DND-41 (cell line): Measurements from ENCODE around the gene CAMSAP2.

Experiments used
- ATAC-seq: fragments of 200-7000 bp; cut with Tn5 transposase; 3 replicates; pipeline ENCODE4 v1.9.1; 2021; ENCODE audit warnings: low read depth; ENCODE audit not compliant: insufficient read depth
- DNase-seq: peaks from one replicate; pipeline ENCODE4 v3.0.0-alpha.2; 2020
- H2AFZ ChIP-seq: 2 replicates; pipeline ENCODE4 v1.6.0; 2012; ENCODE audit warnings: low read depth, low read length
- H3K27ac ChIP-seq: 2 replicates; pipeline ENCODE4 v1.5.1; 2012; ENCODE audit warnings: low read length, inconsistent platforms
- H3K27me3 ChIP-seq: fragments of 200-600 bp; sonication (generic); 2 replicates; pipeline ENCODE4 v1.6.0; 2012; ENCODE audit warnings: low read length, mild to moderate bottlenecking, inconsistent platforms; ENCODE audit not compliant: insufficient read depth, poor library complexity
- H3K36me3 ChIP-seq: 2 replicates; pipeline ENCODE4 v1.5.1; 2012; ENCODE audit warnings: low read length, inconsistent platforms; ENCODE audit not compliant: insufficient read depth
- H3K4me1 ChIP-seq: 2 replicates; pipeline ENCODE4 v1.5.1; 2012; ENCODE audit warnings: mild to moderate bottlenecking, low read length; ENCODE audit not compliant: insufficient read depth
- H3K4me2 ChIP-seq: 2 replicates; pipeline ENCODE4 v1.6.0; 2012; ENCODE audit warnings: mild to moderate bottlenecking, moderate library complexity, low read length, inconsistent platforms; ENCODE audit not compliant: insufficient read depth
- H3K4me3 ChIP-seq, 2 experiments: fragments of 200-600 bp in 1 of 2; shearing (Covaris generic) in 1 of 2; 2 replicates each; pipeline ENCODE4 v1.5.1; 2012 to 2016; ENCODE audit warnings: inconsistent platforms in 2 of 2, low read length in 2 of 2, mild to moderate bottlenecking in 2 of 2, low read depth in 1 of 2, moderate library complexity in 1 of 2
- H3K79me2 ChIP-seq: 2 replicates; pipeline ENCODE4 v1.6.0; 2012; ENCODE audit warnings: low read length, inconsistent platforms; ENCODE audit not compliant: insufficient read depth
- H3K9ac ChIP-seq: 2 replicates; pipeline ENCODE4 v1.6.0; 2012; ENCODE audit warnings: low read depth, mild to moderate bottlenecking, inconsistent platforms, low read length, moderate library complexity
- H3K9me3 ChIP-seq: 2 replicates; pipeline ENCODE4 v1.5.1; 2012; ENCODE audit warnings: low read length, moderate library complexity, mild to moderate bottlenecking, inconsistent platforms; ENCODE audit not compliant: insufficient read depth, severe bottlenecking
- H4K20me1 ChIP-seq: 2 replicates; pipeline ENCODE4 v1.6.0; 2012; ENCODE audit warnings: low read length; ENCODE audit not compliant: insufficient read depth
- EZH2 ChIP-seq: IDR thresholded peaks from 3 replicates; pipeline ENCODE4 v1.6.1; 2012; ENCODE audit warnings: borderline replicate concordance, low read depth, mild to moderate bottlenecking, moderate library complexity, low read length, inconsistent platforms; ENCODE audit not compliant: severe bottlenecking
- TF ChIP-seq, protein P1 (sequence below): IDR thresholded peaks from 2 replicates; pipeline ENCODE4 v1.5.1; 2012; ENCODE audit warnings: borderline replicate concordance, low read length, moderate library complexity, mild to moderate bottlenecking; ENCODE audit not compliant: poor library complexity, severe bottlenecking; ENCODE audit errors: extremely low read depth

CAMSAP2 gene

DNA sequence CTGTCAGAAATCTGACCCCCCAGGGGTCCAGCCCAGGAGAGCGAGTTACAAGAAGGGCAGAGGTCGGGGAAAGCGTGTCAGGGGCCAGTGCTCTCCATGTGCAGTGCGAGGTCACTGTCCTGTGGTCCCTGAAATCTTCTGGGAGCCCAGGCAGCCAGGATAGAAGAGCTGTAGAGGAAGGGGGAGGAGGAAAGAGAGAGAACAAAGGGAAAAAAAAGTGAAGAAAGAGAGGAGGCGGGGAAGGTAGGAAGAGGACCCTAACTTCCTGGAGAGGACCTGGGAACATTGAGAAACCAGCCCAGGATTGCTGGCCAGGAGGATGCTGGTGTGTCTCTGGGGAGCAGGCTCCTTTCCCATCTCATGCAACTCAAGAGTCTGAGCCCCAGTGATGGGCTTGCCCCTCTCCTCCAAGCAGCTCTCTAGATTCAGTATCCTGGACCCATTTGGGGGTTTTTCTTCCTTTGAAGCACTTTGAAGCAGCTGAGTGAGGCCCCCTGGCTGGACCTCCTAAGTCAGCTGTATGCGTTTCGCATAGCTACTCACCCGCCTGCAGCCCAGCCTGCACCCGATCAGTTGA is 149.2 kb downstream of the CAMSAP2 start:
- Histone ChIP-seq H4K20me1 (no peaks in the 10 kb centered on the region), H3K36me3 (no peaks in the 10 kb centered on the region), H3K27me3 (no peaks in the 10 kb centered on the region), H3K79me2 (no peaks in the 10 kb centered on the region), H2AFZ (0 out of 2 replicates have a peak overlapping the region, but pooled peaks have one; percentile 30), H3K4me3 (no peak overlapping the region), H3K9me3 (no peaks in the 10 kb centered on the region), H3K4me2 (peak overlapping the region; percentile 49; the same call in 1 of the 2 replicates), H3K27ac (peak overlapping the region; percentile 68), H3K9ac (peak overlapping the region; percentile 38), H3K4me1 (peaks cover 35% of the 10 kb centered on the region)
- peak; percentile 5; the same call in 2 of the 3 replicates for ATAC-seq
- TF ChIP-seq, protein P1, sequence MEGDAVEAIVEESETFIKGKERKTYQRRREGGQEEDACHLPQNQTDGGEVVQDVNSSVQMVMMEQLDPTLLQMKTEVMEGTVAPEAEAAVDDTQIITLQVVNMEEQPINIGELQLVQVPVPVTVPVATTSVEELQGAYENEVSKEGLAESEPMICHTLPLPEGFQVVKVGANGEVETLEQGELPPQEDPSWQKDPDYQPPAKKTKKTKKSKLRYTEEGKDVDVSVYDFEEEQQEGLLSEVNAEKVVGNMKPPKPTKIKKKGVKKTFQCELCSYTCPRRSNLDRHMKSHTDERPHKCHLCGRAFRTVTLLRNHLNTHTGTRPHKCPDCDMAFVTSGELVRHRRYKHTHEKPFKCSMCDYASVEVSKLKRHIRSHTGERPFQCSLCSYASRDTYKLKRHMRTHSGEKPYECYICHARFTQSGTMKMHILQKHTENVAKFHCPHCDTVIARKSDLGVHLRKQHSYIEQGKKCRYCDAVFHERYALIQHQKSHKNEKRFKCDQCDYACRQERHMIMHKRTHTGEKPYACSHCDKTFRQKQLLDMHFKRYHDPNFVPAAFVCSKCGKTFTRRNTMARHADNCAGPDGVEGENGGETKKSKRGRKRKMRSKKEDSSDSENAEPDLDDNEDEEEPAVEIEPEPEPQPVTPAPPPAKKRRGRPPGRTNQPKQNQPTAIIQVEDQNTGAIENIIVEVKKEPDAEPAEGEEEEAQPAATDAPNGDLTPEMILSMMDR, result no peak
- no peak for TF ChIP-seq EZH2
- peak; percentile 16 for DNase-seq

DNA sequence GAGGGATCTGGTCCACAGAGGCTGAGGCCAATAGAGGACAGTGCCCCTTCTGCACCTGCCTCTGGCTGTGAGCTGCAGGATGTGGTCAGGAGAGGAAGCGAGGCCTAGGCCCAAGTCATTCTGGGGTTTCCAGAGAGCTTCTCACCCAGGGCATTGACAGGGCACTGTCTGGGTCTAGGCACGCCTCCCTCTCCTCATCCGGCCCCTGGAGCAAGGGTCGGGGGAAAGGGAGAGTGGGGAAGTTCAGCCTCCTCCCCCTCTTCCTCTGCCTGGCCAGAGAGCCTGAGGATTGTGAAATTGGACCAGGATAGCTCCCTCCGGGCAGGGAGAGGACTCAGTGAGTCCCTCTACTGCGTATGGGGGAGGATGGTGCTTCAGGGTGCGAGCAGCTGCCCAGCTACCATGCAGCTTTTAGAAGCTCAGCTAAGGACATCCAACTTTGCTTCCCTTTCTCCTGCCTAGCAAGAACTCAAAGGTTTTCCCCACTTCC is 149.7 kb downstream of the CAMSAP2 start:
- peak; percentile 98 for ATAC-seq
- no peaks in the 10 kb centered on the region for H3K36me3 ChIP-seq
- no peak for TF ChIP-seq EZH2
- TF ChIP-seq, protein P1, result no peak
- H3K79me2 ChIP-seq, result no peaks in the 10 kb centered on the region
- H2AFZ ChIP-seq, result peak overlapping the region; percentile 30; the same call in 1 of the 2 replicates
- peaks cover 35% of the 10 kb centered on the region for H3K4me1 ChIP-seq
- peak; percentile 91 for DNase-seq
- H4K20me1 ChIP-seq, result no peaks in the 10 kb centered on the region
- H3K27ac ChIP-seq, result peak overlapping the region; percentile 68
- H3K27me3 ChIP-seq, result no peaks in the 10 kb centered on the region
- no peak overlapping the region for H3K4me3 ChIP-seq
- peak overlapping the region; percentile 49; the same call in 1 of the 2 replicates for H3K4me2 ChIP-seq
- no peaks in the 10 kb centered on the region for H3K9me3 ChIP-seq
- H3K9ac ChIP-seq, result peak overlapping the region; percentile 29; the same call in 1 of the 2 replicates

DNA sequence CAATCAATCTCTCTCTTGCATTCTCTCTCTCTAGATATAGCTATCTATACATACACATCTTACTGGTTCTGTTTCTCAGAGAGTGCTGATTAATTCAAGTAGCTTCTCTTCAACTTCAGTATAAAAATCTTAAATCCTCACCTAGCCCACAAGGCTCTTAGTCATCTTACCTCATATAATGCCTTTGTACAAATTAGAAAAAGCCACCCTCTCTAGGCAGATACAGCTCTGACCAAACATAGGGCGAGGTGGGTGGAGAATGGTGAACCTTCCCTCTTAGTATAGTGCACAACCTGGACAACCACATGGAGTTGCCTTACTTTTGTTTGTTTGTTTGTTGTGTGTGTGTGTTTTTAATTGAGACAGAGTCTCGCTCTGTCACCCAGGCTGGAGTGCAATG is 150.9 kb downstream of the CAMSAP2 start:
- H3K9ac ChIP-seq, result no peak overlapping the region
- no peak overlapping the region for H3K4me2 ChIP-seq
- H3K27ac ChIP-seq, result no peak overlapping the region
- H4K20me1 ChIP-seq, result no peaks in the 10 kb centered on the region
- H3K9me3 ChIP-seq, result no peaks in the 10 kb centered on the region
- no peak overlapping the region for H2AFZ ChIP-seq
- H3K27me3 ChIP-seq, result no peaks in the 10 kb centered on the region
- ATAC-seq, result no peak
- TF ChIP-seq, protein P1, result no peak
- TF ChIP-seq EZH2, result no peak
- no peaks in the 10 kb centered on the region for H3K36me3 ChIP-seq
- no peak overlapping the region for H3K4me3 ChIP-seq
- no peak for DNase-seq
- H3K79me2 ChIP-seq, result no peaks in the 10 kb centered on the region
- H3K4me1 ChIP-seq, result peaks cover 35% of the 10 kb centered on the region
